Choroid plexus epithelial cell (primary cell): Measurements from ENCODE around the gene RAPGEF4.

Experiments
- DNase-seq: peaks from one replicate; pipeline ENCODE4 v3.0.0-alpha.2; 2010; ENCODE audit warnings: low read depth
- H3K4me3 ChIP-seq: 2 replicates; pipeline ENCODE4 v1.5.1; 2011; ENCODE audit warnings: low read depth, mild to moderate bottlenecking, control low read depth, low read length, moderate library complexity
- CTCF ChIP-seq: conservative IDR thresholded peaks from 2 replicates; pipeline ENCODE4 v1.5.1; 2011; ENCODE audit warnings: low read depth, mild to moderate bottlenecking, control low read depth, inconsistent platforms, low read length, moderate library complexity

The RAPGEF4 gene

GRCh38 chr2:172770887-172771286 lies 35.2 kb downstream of the RAPGEF4 start:
- H3K4me3 ChIP-seq, result no peak overlapping the region
- no peak for TF ChIP-seq CTCF
- DNase-seq, result no peak

- no peak overlapping the region for H3K4me3 ChIP-seq
- DNase-seq, result peak; percentile 69
- no peak for TF ChIP-seq CTCF
Measured at GRCh38 chr2:172772633-172773032, 37.0 kb downstream of the RAPGEF4 start.

- no peak overlapping the region for H3K4me3 ChIP-seq
- DNase-seq, result no peak
- no peak for TF ChIP-seq CTCF
Measured at GRCh38 chr2:172774302-172774701, 38.7 kb downstream of the RAPGEF4 start.

GRCh38 chr2:172775319-172775718 lies 39.7 kb downstream of the RAPGEF4 start:
- TF ChIP-seq CTCF, result no peak

GRCh38 chr2:172777431-172777830 lies 41.8 kb downstream of the RAPGEF4 start:
- no peak overlapping the region for H3K4me3 ChIP-seq
- no peak for TF ChIP-seq CTCF
- peak; percentile 17 for DNase-seq

More at GRCh38 chr2:172775319-172775718, 39.7 kb downstream of the RAPGEF4 start:
- no peak for DNase-seq
- H3K4me3 ChIP-seq, result no peak overlapping the region

- no peak for TF ChIP-seq CTCF
- peak; percentile 91 for DNase-seq
- H3K4me3 ChIP-seq, result no peak overlapping the region
Measured at GRCh38 chr2:172782506-172783164, 47.0 kb downstream of the RAPGEF4 start.

GRCh38 chr2:172783165-172783898 lies 47.7 kb downstream of the RAPGEF4 start:
- no peak overlapping the region for H3K4me3 ChIP-seq
- TF ChIP-seq CTCF, result peak; percentile 20
- DNase-seq, result peak; percentile 85
